Measurements from ENCODE around the gene EVA1A. TPM values are rescaled to one million over a fixed set of nuclear protein-coding genes. Genes with fewer than 3 reads are reported as not detected.

EVA1A gene
- total and polyA plus RNA-seq, 2 experiments from 2014 or later: 0.51 to 0.57 TPM

GRCh38 chr2:75526842-75527241 lies 33.9 kb downstream of the EVA1A start:
- Histone ChIP-seq H3K4me1 (ENCODE audit: low read depth) (no peaks in the 10 kb centered on the region), H3K4me3 (no peak overlapping the region), H3K27ac (no peak overlapping the region), H3K36me3 (no peaks in the 10 kb centered on the region), H3K27me3 (no peaks in the 10 kb centered on the region), H3K9me3 (ENCODE audit: low read depth) (no peaks in the 10 kb centered on the region)
- TF ChIP-seq CTCF (IDR thresholded peaks at IDR 0.05; ENCODE audit: low read depth, low read length): no peak
- no peak for DNase-seq (ENCODE audit: low read depth in 1 of 2, low spot score in 1 of 2)

- DNase-seq (ENCODE audit: low read depth in 1 of 2, low spot score in 1 of 2): no peak
- Histone ChIP-seq H3K4me1 (ENCODE audit: low read depth) (no peaks in the 10 kb centered on the region), H3K9me3 (ENCODE audit: low read depth) (no peaks in the 10 kb centered on the region), H3K27me3 (no peaks in the 10 kb centered on the region), H3K36me3 (no peaks in the 10 kb centered on the region), H3K27ac (no peak overlapping the region), H3K4me3 (no peak overlapping the region)
- TF ChIP-seq CTCF (IDR thresholded peaks at IDR 0.05; ENCODE audit: low read depth, low read length): no peak
These were observed 35.1 kb downstream of the EVA1A start for GRCh38 chr2:75525434-75526310.

- H3K27ac ChIP-seq: no peak overlapping the region
- H3K4me1 ChIP-seq (ENCODE audit: low read depth): no peaks in the 10 kb centered on the region
- TF ChIP-seq CTCF (IDR thresholded peaks at IDR 0.05; ENCODE audit: low read depth, low read length): no peak
- no peaks in the 10 kb centered on the region for H3K27me3 ChIP-seq
- H3K4me3 ChIP-seq: no peak overlapping the region
- H3K9me3 ChIP-seq (ENCODE audit: low read depth): no peaks in the 10 kb centered on the region
- H3K36me3 ChIP-seq: no peaks in the 10 kb centered on the region
- DNase-seq (ENCODE audit: low read depth in 1 of 2, low spot score in 1 of 2): no peak
These were observed 36.3 kb downstream of the EVA1A start for GRCh38 chr2:75524276-75524911.

DNA sequence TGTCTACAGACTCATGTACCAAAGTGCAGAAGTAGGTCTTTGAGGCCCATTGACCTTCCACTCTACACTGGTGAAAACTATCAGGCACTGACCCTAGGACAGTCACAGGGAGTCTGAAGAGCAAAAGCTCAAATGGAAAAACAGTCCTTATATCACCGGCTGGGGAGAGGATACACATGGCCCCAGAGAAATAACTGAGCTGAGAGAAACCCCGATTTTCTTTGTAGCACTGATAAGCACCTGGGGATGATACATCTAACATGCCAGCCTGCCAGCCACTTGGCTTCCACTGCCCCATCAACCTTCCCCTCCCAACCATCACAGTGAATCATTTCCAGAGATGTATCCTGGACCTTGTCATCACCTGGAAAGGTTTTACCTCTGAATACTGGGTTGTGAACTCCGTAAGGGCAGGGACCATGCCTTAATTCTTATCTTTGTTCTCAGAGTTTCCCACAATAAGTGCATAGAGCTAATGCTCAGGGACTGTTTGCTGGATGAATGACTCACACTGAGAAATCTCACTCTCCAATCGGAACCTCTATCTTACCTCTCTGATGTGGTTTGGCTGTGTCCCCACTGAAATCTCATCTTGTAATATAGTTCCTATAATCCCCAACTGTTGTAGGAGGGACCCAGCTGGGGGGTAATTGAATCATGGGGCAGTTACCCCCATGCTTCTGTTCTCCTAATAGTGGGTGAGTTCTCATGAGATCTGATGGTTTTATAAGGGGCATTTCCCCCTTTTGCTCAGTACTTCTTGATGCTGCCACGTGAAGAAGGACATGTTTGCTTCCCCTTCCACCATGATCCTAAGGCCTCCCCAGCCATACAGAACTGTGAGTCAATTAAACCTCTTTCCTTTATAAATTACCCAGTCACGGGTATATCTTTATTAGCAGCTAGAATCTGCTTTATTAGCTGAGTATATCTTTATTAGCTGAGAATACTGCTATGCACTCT lies 37.1 kb downstream of the EVA1A start:
- Histone ChIP-seq H3K4me1 (ENCODE audit: low read depth) (no peaks in the 10 kb centered on the region), H3K27ac (no peak overlapping the region), H3K9me3 (ENCODE audit: low read depth) (no peaks in the 10 kb centered on the region), H3K27me3 (no peaks in the 10 kb centered on the region), H3K4me3 (no peak overlapping the region), H3K36me3 (no peaks in the 10 kb centered on the region)
- DNase-seq (ENCODE audit: low read depth in 1 of 2, low spot score in 1 of 2): peak in 1 of 2 donors; percentile 60
- TF ChIP-seq CTCF (IDR thresholded peaks at IDR 0.05; ENCODE audit: low read depth, low read length): no peak

All from cardiac muscle cell (in vitro differentiated cells and primary cell).